Measurements from ENCODE around the gene PARK7.
"Not testable (repeated sequence)": the region's sequence is repeated elsewhere in the genome, so short reads cannot be mapped to it uniquely, and the experiment has no call there.

- not testable (repeated sequence) for TF ChIP-seq CTCF, EP300 (IDR thresholded peaks at IDR 0.05)
Observed at GRCh38 chr1:7963841-7964240, 2.3 kb downstream of the PARK7 start.

Data from sigmoid colon (tissue), 4 donors.